Upper lobe of left lung (tissue), 6 donors: Measurements from ENCODE around the gene NPY4R. TPM values are rescaled to one million over a fixed set of nuclear protein-coding genes. Genes with fewer than 3 reads are reported as not detected.
A peak's percentile ranks its signal among the peaks of the same experiment; 100 is the strongest.
"Not testable (repeated sequence)": the region's sequence is repeated elsewhere in the genome, so short reads cannot be mapped to it uniquely, and the experiment has no call there.

Experiments
- ATAC-seq, 2 donors: fragments of 200-7000 bp; cut with Tn5 transposase; one replicate each; pipeline ENCODE4 v1.9.1; 2022; ENCODE audit warnings: mild to moderate bottlenecking in 2 of 2, moderate library complexity in 2 of 2; ENCODE audit not compliant: low FRiP score in 2 of 2
- DNase-seq, 2 donors: peaks; one replicate each; pipeline ENCODE4 v3.0.0-alpha.2; 2019 to 2020
- H3K27ac ChIP-seq, 4 donors: fragments of 200-600 bp; sonication (generic); one replicate each; pipeline ENCODE4 v1.5.1; 2016 to 2019
- H3K27me3 ChIP-seq, 4 donors: fragments of 200-600 bp; sonication (generic); one replicate each; pipeline ENCODE4 v1.5.1; 2017 to 2019
- H3K36me3 ChIP-seq, 4 donors: fragments of 200-600 bp; sonication (generic); one replicate each; pipeline ENCODE4 v1.5.1; 2016 to 2019
- H3K4me1 ChIP-seq, 4 donors: fragments of 200-600 bp; sonication (generic); one replicate each; pipeline ENCODE4 v1.5.1; 2018 to 2019
- H3K4me3 ChIP-seq, 4 donors: fragments of 200-600 bp; sonication (generic); one replicate each; pipeline ENCODE4 v1.5.1; 2017 to 2019; ENCODE audit warnings: mild to moderate bottlenecking in 2 of 4, moderate library complexity in 1 of 4
- H3K9me3 ChIP-seq, 4 donors: fragments of 200-600 bp; sonication (generic); one replicate each; pipeline ENCODE4 v1.5.1; 2018 to 2019
- WGBS, 2 donors: methylation state at CpG; one replicate each; pipeline ENCODE4 v1.1.5; 2017 to 2018; 5-methylcytosine and 5-hydroxymethylcytosine counted together
- total RNA-seq, 6 donors: library from RNA; depleted of rRNA in 4 of 6; stranded (reverse); fragments of >200 nt in 4 of 6; gene quantifications; one replicate each; pipeline versions ENCODE4 v1.1.0 to v1.2.1, GENCODE V29; 2016 to 2021
- donor health status: DM: no; HTN: no; CAD: no; lungs with moderate emphysema.
- donor health status: DM: no; HTN: yes; CAD: no; lungs with severe emphysema.

NPY4R gene
- total RNA-seq, 6 donors from 2014 or later: 0.69 to 3.3 TPM; not detected in 4

GRCh38 chr10:46450829-46451228, 14.9 kb downstream of the NPY4R start:
- WGBS, 2 donors: 82 to 86% methylated on average over 7 of the region's 8 CpGs
- not testable (repeated sequence) for H3K36me3 ChIP-seq, H3K27me3 ChIP-seq, H3K9me3 ChIP-seq, H3K4me3 ChIP-seq, H3K27ac ChIP-seq, H3K4me1 ChIP-seq
- DNase-seq (peak in 1 of 2 donors; percentile 16), ATAC-seq (peak; percentile 7 to 41)

- not testable (repeated sequence) for H3K27ac ChIP-seq, H3K4me3 ChIP-seq, H3K27me3 ChIP-seq, H3K9me3 ChIP-seq, H3K4me1 ChIP-seq, H3K36me3 ChIP-seq, DNase-seq, ATAC-seq
- WGBS, 2 donors: 43 to 71% methylated on average over 3 of the region's 5 CpGs
Measured at GRCh38 chr10:46447439-46447838, 18.3 kb downstream of the NPY4R start.

DNA sequence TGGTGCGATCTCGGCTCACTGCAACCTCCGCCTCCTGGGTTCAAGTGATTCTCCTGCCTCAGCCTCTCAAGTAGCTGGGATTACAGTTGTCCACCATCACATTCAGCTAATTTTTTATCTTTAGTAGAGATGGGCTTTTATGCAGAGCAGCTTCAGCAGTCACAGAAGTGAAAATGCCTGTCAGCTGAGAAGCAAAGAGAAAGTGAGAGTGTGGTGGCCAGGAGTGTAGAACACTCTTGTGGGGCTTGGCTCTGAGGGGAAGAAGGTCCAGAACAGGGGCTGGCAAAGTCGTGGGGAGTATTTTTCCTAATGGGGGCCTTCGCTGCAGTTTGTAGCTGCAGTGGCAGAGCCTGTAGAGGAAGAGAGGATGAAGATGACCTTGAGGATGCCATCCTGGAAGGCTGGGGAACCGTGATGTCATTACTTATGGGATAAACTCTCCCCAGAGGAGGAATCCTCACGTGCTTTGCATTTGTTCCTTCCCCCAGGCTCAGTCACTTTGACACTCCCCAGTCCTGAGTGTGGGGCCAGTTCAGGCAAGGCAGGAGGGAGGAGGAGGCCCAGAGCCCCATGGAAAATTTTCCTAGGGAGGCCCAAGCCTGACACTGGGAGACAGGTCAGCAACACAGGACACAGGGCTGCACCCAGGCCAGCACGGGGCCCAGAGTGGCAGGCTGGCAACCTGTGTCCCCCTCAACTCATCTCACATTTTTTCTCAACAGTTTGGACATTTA, 20.2 kb downstream of the NPY4R start:
- DNase-seq, H3K27ac ChIP-seq, ATAC-seq, H3K27me3 ChIP-seq, H3K4me3 ChIP-seq, H3K36me3 ChIP-seq, H3K4me1 ChIP-seq, H3K9me3 ChIP-seq: not testable (repeated sequence)
- 91 to 96% methylated on average over 3 to 4 of the region's 8 CpGs for WGBS, 2 donors

DNA sequence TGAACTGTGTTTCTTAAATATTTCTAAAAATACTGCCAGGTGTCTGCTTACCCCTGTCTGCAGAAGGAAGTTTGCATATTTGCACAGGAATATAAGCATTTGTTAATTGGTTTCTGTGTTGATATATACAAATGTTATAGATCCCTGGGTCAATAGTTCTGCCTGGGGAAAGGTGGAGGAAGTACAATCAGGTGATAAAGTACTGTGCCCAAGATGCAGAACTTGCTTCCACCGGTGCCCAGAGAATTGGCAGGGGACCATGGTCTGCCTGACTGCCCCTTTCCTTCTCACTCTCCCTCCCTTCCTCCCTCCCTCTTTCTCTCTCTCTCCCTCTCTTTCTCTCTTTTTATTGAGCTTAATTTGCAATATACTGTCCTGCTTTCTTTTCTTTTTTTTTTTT, 22.3 kb downstream of the NPY4R start:
- not testable (repeated sequence) for H3K27me3 ChIP-seq, H3K36me3 ChIP-seq, ATAC-seq, H3K4me3 ChIP-seq, H3K9me3 ChIP-seq, H3K27ac ChIP-seq, H3K4me1 ChIP-seq, DNase-seq
- 33% methylated on average over 1 of the region's 1 CpG; no CpG with 5 or more reads in 1 of the 2 donors for WGBS, 2 donors

- not testable (repeated sequence) for H3K4me3 ChIP-seq, H3K9me3 ChIP-seq, H3K36me3 ChIP-seq, H3K27ac ChIP-seq, H3K27me3 ChIP-seq, ATAC-seq, H3K4me1 ChIP-seq, DNase-seq
- WGBS, 2 donors: 55 to 79% methylated on average over 9 to 10 of the region's 10 CpGs
Measured at GRCh38 chr10:46442706-46443275, 23.0 kb downstream of the NPY4R start.

DNA sequence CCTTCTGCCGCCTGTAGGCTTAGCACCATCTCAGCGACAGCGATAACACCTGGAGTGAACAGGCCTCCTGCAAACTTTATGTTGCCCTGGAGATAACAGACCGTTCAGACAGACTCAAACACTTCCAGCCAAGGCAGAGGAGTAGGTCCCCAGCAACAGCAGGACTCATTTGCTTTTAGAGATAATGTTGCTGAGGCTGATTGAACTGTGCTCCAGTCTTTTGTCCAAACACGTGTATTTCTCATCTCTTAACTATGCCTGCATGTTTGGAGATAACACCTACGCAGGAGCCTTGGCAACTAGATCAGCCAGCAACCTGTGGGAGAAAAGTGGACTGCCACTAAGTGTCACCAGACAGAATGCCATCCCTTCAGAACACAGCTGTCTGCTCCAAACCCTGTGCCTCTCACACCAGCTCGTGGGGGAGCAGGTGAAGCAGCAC, 23.9 kb downstream of the NPY4R start:
- not testable (repeated sequence) for H3K27me3 ChIP-seq, H3K27ac ChIP-seq, ATAC-seq, H3K9me3 ChIP-seq, DNase-seq, H3K36me3 ChIP-seq, H3K4me1 ChIP-seq, H3K4me3 ChIP-seq
- 48 to 62% methylated on average over 3 of the region's 7 CpGs for WGBS, 2 donors

- H3K27ac ChIP-seq, H3K27me3 ChIP-seq, H3K4me1 ChIP-seq, ATAC-seq, H3K9me3 ChIP-seq, DNase-seq, H3K4me3 ChIP-seq, H3K36me3 ChIP-seq: not testable (repeated sequence)
- WGBS, 2 donors: no CpG with 5 or more reads among the region's 4 CpGs
Measured at GRCh38 chr10:46440942-46441341, 24.8 kb downstream of the NPY4R start.

- not testable (repeated sequence) for H3K36me3 ChIP-seq, H3K4me1 ChIP-seq, H3K9me3 ChIP-seq, H3K4me3 ChIP-seq, H3K27ac ChIP-seq, H3K27me3 ChIP-seq, ATAC-seq, DNase-seq
- no CpG with 5 or more reads among the region's 2 CpGs for WGBS, 2 donors
Measured at GRCh38 chr10:46423550-46423949, 42.2 kb downstream of the NPY4R start.

DNA sequence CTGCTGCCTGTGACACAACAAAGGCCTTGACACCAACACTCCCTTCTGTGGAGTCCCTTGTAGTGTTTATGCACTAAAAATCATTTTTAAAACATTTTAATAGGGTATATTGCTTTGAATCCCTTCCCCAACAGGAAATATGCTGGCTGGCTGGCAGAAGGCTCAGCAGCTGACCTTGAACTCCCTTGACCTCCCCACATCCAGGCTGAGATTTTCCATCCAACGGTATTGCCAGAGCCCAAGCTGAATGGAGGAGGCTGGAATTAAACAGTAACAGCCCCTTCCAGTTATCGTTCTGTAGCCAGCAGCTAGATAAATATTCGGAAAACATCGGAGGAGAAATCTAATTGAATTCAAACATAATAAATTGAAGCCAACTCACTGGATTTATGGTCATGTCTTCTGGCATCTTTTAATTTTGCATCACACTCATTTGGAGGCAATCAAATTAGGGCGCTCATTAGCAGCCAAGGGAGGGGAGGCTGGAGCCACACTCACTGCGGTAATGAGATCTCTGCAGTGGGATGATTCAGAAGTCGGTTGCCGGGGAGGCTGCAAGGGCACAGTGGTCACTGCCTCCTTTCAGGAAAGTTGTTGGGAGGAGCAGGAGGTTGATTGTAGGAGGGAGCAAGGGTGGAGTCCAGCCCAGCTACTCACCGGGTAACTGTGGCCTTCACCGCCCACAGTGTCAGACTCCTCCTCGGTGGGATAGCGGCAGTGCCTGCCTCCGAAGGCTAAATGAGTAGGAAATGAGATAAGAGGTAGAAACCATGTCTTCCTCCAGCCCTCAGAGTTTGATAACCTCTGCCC, 46.0 kb downstream of the NPY4R start:
- DNase-seq, H3K27me3 ChIP-seq, H3K4me3 ChIP-seq, H3K27ac ChIP-seq, H3K36me3 ChIP-seq, H3K4me1 ChIP-seq, H3K9me3 ChIP-seq: not testable (repeated sequence)
- ATAC-seq: peak in 1 of 2 donors; percentile 74
- 45 to 68% methylated on average over 4 of the region's 13 CpGs for WGBS, 2 donors

GRCh38 chr10:46418283-46418682, 47.5 kb downstream of the NPY4R start:
- not testable (repeated sequence) for H3K27me3 ChIP-seq, DNase-seq, H3K4me3 ChIP-seq, H3K27ac ChIP-seq, ATAC-seq, H3K4me1 ChIP-seq, H3K36me3 ChIP-seq, H3K9me3 ChIP-seq
- 60 to 68% methylated on average over 1 to 4 of the region's 7 CpGs for WGBS, 2 donors

DNA sequence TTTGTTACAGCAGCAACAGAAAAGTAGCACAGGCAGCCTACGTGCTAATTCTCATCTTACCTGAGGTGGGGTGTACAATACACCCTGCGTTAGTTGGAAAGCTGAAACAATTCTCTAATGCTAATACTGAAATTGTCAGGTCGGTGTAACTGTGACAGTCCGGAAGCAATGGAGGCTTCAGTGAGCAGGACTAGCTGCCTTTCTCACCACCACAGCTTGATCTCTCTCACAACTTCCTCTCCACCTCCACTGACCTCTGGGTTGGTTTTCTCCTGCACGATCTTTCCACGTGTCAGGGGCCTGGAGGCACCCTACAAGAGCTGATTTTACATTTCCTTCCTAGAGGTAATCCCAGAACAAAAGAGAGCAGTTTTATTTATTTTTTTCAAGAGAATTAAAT, 50.5 kb downstream of the NPY4R start:
- WGBS, 2 donors: 95% methylated on average over 4 of the region's 6 CpGs
- H3K36me3 ChIP-seq, H3K4me1 ChIP-seq: not testable (repeated sequence)

DNA sequence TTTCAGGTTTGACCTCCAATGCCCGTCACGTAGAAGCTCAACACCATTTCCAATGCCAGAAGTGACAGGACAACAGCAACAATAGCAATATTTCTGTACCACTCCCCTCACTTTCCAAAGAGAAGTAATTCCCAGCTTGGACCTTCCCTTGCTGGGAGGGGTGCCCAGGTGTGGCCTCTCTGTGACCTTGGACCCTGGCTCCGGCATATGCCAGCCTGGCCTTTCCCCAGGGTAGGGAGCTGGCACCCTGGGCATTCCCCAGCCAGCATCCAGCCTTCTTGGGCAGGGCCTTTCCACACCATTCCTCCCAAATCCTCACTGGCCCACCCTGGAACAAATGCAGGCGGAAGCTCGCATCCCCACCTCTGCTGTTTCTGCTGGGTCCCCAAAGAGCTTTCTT, 53.1 kb downstream of the NPY4R start:
- no CpG with 5 or more reads among the region's 5 CpGs for WGBS, 2 donors
- not testable (repeated sequence) for H3K4me1 ChIP-seq, H3K27ac ChIP-seq, H3K36me3 ChIP-seq, H3K27me3 ChIP-seq, DNase-seq, H3K9me3 ChIP-seq, H3K4me3 ChIP-seq
- peak in 1 of 2 donors; percentile 41 for ATAC-seq

More for the DNA sequence above, 50.5 kb downstream of the NPY4R start:
- H3K27ac ChIP-seq, H3K27me3 ChIP-seq, DNase-seq, ATAC-seq, H3K9me3 ChIP-seq, H3K4me3 ChIP-seq: not testable (repeated sequence)

GRCh38 chr10:46411123-46411522, 54.6 kb downstream of the NPY4R start:
- not testable (repeated sequence) for H3K4me1 ChIP-seq, ATAC-seq, H3K36me3 ChIP-seq, H3K4me3 ChIP-seq, DNase-seq, H3K27ac ChIP-seq, H3K9me3 ChIP-seq, H3K27me3 ChIP-seq
